Measurements from ENCODE around the gene ANKS3. TPM values are rescaled to one million over a fixed set of nuclear protein-coding genes. Genes with fewer than 3 reads are reported as not detected.

Gene ANKS3
- total and polyA plus RNA-seq, 2 experiments from 2014 or later, result 22.5 to 24.9 TPM

DNA sequence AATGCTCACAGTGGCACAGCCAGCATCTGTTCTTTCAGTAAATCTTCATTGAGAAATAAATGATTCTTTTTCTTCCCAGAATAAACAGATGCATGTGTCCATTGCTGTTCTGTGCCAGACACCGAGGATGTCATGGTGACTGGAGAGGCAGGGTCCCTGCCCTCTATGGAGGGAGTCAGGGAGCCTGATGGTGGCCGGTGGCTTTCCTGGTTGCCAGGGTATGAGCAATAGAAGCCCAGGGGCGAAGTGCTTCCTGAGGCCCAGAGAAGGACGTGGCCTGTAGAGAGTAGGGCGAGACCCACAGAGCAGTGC is 70.7 kb downstream of the ANKS3 start:
- Histone ChIP-seq H3K4me3 (no peak overlapping the region), H3K4me2 (no peak overlapping the region), H3K79me2 (replicated peaks; ENCODE audit: insufficient read depth) (no peaks in the 10 kb centered on the region; the same call in 1 of the 2 replicates), H3K4me1 (ENCODE audit: insufficient read depth) (no peaks in the 10 kb centered on the region), H3K36me3 (ENCODE audit: insufficient read depth) (peaks cover 2% of the 10 kb centered on the region), H3K27me3 (ENCODE audit: insufficient read depth) (no peaks in the 10 kb centered on the region), H2AFZ (no peak overlapping the region), H3F3A (replicated peaks; ENCODE audit: low read depth) (0 out of 2 replicates have a peak, but pooled peaks cover 7% of the 10 kb centered on the region), H4K20me1 (replicated peaks; ENCODE audit: insufficient read depth) (0 out of 2 replicates have a peak, but pooled peaks cover 4% of the 10 kb centered on the region), H3K27ac (ENCODE audit: low read depth) (peak overlapping the region; percentile 69), H3K9me2 (ENCODE audit: insufficient read depth) (no peaks in the 10 kb centered on the region)
- TF ChIP-seq, protein P1, sequence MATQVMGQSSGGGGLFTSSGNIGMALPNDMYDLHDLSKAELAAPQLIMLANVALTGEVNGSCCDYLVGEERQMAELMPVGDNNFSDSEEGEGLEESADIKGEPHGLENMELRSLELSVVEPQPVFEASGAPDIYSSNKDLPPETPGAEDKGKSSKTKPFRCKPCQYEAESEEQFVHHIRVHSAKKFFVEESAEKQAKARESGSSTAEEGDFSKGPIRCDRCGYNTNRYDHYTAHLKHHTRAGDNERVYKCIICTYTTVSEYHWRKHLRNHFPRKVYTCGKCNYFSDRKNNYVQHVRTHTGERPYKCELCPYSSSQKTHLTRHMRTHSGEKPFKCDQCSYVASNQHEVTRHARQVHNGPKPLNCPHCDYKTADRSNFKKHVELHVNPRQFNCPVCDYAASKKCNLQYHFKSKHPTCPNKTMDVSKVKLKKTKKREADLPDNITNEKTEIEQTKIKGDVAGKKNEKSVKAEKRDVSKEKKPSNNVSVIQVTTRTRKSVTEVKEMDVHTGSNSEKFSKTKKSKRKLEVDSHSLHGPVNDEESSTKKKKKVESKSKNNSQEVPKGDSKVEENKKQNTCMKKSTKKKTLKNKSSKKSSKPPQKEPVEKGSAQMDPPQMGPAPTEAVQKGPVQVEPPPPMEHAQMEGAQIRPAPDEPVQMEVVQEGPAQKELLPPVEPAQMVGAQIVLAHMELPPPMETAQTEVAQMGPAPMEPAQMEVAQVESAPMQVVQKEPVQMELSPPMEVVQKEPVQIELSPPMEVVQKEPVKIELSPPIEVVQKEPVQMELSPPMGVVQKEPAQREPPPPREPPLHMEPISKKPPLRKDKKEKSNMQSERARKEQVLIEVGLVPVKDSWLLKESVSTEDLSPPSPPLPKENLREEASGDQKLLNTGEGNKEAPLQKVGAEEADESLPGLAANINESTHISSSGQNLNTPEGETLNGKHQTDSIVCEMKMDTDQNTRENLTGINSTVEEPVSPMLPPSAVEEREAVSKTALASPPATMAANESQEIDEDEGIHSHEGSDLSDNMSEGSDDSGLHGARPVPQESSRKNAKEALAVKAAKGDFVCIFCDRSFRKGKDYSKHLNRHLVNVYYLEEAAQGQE (IDR thresholded peaks at IDR 0.05; ENCODE audit: unreplicated experiment), result no peak
- TF ChIP-seq ZNF114 (CRISPR knock-in tag; IDR thresholded peaks at IDR 0.05) (no peak), STAT1 (IDR thresholded peaks at IDR 0.05; ENCODE audit: unreplicated experiment) (no peak), JUNB (IDR thresholded peaks at IDR 0.05; ENCODE audit: unreplicated experiment) (no peak), POLR2AphosphoS5 (IDR thresholded peaks at IDR 0.05; ENCODE audit: low read depth) (no peak), ZNF331 (CRISPR knock-in tag; IDR thresholded peaks at IDR 0.05; ENCODE audit: low read depth) (no peak), EZH2 (IDR thresholded peaks at IDR 0.05; ENCODE audit: low read depth, unreplicated experiment) (no peak), NANOG (IDR thresholded peaks at IDR 0.05; ENCODE audit: borderline replicate concordance) (no peak), CREB1 (CRISPR knock-in tag; IDR thresholded peaks at IDR 0.05; ENCODE audit: low read depth) (no peak)
- TF ChIP-seq, protein P2, sequence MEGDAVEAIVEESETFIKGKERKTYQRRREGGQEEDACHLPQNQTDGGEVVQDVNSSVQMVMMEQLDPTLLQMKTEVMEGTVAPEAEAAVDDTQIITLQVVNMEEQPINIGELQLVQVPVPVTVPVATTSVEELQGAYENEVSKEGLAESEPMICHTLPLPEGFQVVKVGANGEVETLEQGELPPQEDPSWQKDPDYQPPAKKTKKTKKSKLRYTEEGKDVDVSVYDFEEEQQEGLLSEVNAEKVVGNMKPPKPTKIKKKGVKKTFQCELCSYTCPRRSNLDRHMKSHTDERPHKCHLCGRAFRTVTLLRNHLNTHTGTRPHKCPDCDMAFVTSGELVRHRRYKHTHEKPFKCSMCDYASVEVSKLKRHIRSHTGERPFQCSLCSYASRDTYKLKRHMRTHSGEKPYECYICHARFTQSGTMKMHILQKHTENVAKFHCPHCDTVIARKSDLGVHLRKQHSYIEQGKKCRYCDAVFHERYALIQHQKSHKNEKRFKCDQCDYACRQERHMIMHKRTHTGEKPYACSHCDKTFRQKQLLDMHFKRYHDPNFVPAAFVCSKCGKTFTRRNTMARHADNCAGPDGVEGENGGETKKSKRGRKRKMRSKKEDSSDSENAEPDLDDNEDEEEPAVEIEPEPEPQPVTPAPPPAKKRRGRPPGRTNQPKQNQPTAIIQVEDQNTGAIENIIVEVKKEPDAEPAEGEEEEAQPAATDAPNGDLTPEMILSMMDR (conservative IDR thresholded peaks at IDR 0.05; ENCODE audit: low read depth in 2 of 2), result no peak
- TF ChIP-seq, protein P3, sequence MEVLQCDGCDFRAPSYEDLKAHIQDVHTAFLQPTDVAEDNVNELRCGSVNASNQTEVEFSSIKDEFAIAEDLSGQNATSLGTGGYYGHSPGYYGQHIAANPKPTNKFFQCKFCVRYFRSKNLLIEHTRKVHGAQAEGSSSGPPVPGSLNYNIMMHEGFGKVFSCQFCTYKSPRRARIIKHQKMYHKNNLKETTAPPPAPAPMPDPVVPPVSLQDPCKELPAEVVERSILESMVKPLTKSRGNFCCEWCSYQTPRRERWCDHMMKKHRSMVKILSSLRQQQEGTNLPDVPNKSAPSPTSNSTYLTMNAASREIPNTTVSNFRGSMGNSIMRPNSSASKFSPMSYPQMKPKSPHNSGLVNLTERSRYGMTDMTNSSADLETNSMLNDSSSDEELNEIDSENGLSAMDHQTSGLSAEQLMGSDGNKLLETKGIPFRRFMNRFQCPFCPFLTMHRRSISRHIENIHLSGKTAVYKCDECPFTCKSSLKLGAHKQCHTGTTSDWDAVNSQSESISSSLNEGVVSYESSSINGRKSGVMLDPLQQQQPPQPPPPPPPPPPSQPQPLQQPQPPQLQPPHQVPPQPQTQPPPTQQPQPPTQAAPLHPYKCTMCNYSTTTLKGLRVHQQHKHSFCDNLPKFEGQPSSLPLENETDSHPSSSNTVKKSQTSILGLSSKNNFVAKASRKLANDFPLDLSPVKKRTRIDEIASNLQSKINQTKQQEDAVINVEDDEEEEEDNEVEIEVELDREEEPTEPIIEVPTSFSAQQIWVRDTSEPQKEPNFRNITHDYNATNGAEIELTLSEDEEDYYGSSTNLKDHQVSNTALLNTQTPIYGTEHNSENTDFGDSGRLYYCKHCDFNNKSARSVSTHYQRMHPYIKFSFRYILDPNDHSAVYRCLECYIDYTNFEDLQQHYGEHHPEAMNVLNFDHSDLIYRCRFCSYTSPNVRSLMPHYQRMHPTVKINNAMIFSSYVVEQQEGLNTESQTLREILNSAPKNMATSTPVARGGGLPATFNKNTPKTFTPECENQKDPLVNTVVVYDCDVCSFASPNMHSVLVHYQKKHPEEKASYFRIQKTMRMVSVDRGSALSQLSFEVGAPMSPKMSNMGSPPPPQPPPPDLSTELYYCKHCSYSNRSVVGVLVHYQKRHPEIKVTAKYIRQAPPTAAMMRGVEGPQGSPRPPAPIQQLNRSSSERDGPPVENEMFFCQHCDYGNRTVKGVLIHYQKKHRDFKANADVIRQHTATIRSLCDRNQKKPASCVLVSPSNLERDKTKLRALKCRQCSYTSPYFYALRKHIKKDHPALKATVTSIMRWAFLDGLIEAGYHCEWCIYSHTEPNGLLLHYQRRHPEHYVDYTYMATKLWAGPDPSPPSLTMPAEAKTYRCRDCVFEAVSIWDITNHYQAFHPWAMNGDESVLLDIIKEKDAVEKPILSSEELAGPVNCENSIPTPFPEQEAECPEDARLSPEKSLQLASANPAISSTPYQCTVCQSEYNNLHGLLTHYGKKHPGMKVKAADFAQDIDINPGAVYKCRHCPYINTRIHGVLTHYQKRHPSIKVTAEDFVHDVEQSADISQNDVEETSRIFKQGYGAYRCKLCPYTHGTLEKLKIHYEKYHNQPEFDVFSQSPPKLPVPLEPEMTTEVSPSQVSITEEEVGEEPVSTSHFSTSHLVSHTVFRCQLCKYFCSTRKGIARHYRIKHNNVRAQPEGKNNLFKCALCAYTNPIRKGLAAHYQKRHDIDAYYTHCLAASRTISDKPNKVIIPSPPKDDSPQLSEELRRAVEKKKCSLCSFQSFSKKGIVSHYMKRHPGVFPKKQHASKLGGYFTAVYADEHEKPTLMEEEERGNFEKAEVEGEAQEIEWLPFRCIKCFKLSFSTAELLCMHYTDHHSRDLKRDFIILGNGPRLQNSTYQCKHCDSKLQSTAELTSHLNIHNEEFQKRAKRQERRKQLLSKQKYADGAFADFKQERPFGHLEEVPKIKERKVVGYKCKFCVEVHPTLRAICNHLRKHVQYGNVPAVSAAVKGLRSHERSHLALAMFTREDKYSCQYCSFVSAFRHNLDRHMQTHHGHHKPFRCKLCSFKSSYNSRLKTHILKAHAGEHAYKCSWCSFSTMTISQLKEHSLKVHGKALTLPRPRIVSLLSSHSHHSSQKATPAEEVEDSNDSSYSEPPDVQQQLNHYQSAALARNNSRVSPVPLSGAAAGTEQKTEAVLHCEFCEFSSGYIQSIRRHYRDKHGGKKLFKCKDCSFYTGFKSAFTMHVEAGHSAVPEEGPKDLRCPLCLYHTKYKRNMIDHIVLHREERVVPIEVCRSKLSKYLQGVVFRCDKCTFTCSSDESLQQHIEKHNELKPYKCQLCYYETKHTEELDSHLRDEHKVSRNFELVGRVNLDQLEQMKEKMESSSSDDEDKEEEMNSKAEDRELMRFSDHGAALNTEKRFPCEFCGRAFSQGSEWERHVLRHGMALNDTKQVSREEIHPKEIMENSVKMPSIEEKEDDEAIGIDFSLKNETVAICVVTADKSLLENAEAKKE (CRISPR knock-in tag; IDR thresholded peaks at IDR 0.05), result no peak
- DNase-seq (ENCODE audit: low spot score), result no peak
- Mint-ChIP-seq H3K36me3 (ENCODE audit: low read depth) (peaks cover 14% of the 10 kb centered on the region; the same call in 2 of the 3 replicates), H3K27ac (no peak overlapping the region), H3K27me3 (ENCODE audit: insufficient read depth, low read depth, poor library complexity) (peaks cover 5% of the 10 kb centered on the region), H3K9me3 (no peaks in the 10 kb centered on the region), H3K4me1 (peaks cover 3% of the 10 kb centered on the region; the same call in 1 of the 3 replicates), H3K4me3 (no peak overlapping the region)
- no peak for ATAC-seq
